Neuronal stem cell (in vitro differentiated cells): ENCODE data around the gene PSMB2.

Experiments used
- DNase-seq: peaks from one replicate; pipeline ENCODE4 v3.0.0-alpha.2; 2013; ENCODE audit warnings: low spot score
- H2AFZ ChIP-seq: one replicate; pipeline ENCODE4 v1.6.1; 2013; ENCODE audit warnings: mild to moderate bottlenecking, low read length, inconsistent platforms
- H2AK5ac ChIP-seq: 2 replicates; pipeline ENCODE4 v1.6.1; 2013; ENCODE audit warnings: low read depth, mild to moderate bottlenecking, inconsistent platforms, low read length, moderate library complexity, mixed read lengths
- H2BK120ac ChIP-seq: 2 replicates; pipeline ENCODE4 v1.6.1; 2013; ENCODE audit warnings: low read depth, mild to moderate bottlenecking, inconsistent platforms, low read length, moderate library complexity, mixed read lengths
- H2BK12ac ChIP-seq: one replicate; pipeline ENCODE4 v1.6.1; 2013; ENCODE audit warnings: low read length, inconsistent platforms
- H2BK15ac ChIP-seq: 2 replicates; pipeline ENCODE4 v1.6.1; 2013; ENCODE audit warnings: mild to moderate bottlenecking, low read length, inconsistent platforms, mixed read lengths
- H2BK5ac ChIP-seq: one replicate; pipeline ENCODE4 v1.6.1; 2013; ENCODE audit warnings: inconsistent platforms, mild to moderate bottlenecking, low read length, moderate library complexity
- H3K14ac ChIP-seq: one replicate; pipeline ENCODE4 v1.6.1; 2013; ENCODE audit warnings: low read length, inconsistent platforms
- H3K18ac ChIP-seq: 2 replicates; pipeline ENCODE4 v1.6.1; 2013; ENCODE audit warnings: low read length, inconsistent platforms
- H3K23ac ChIP-seq: 2 replicates; pipeline ENCODE4 v1.6.1; 2013; ENCODE audit warnings: low read depth, mild to moderate bottlenecking, mixed read lengths, low read length, inconsistent platforms; ENCODE audit not compliant: poor library complexity
- H3K27ac ChIP-seq: replicated peaks from 3 replicates; pipeline ENCODE4 v1.5.1; 2013; ENCODE audit warnings: low read length, inconsistent platforms
- H3K27me3 ChIP-seq, 3 experiments: 2 replicates each; pipeline ENCODE4 v1.6.1; 2013; ENCODE audit warnings: low read length in 3 of 3, mild to moderate bottlenecking in 2 of 3, inconsistent platforms in 1 of 3, low read depth in 1 of 3, mixed read lengths in 1 of 3, moderate library complexity in 1 of 3; ENCODE audit not compliant: control insufficient read depth in 3 of 3, insufficient read depth in 3 of 3
- H3K36me3 ChIP-seq, 2 donors: replicated peaks in 1 of 2; 2 replicates each; pipeline ENCODE4 v1.6.1; 2013; ENCODE audit warnings: low read length in 2 of 2; ENCODE audit not compliant: control insufficient read depth in 2 of 2, insufficient read depth in 2 of 2
- H3K4ac ChIP-seq: 2 replicates; pipeline ENCODE4 v1.6.1; 2013; ENCODE audit warnings: inconsistent platforms, mild to moderate bottlenecking, low read length, moderate library complexity
- H3K4me1 ChIP-seq, 2 donors: 1 replicate in 1 of 2; 2 replicates in 1 of 2; pipeline ENCODE4 v1.6.1; 2013; ENCODE audit warnings: low read length in 2 of 2, low read depth in 1 of 2; ENCODE audit not compliant: control insufficient read depth in 2 of 2, insufficient read depth in 1 of 2
- H3K4me2 ChIP-seq: one replicate; pipeline ENCODE4 v1.6.1; 2013; ENCODE audit warnings: mild to moderate bottlenecking, low read length, inconsistent platforms; ENCODE audit not compliant: insufficient read depth, poor library complexity, severe bottlenecking
- H3K4me3 ChIP-seq, 2 donors: 2 replicates each; pipeline ENCODE4 v1.5.1; 2013; ENCODE audit warnings: low read length in 2 of 2, mild to moderate bottlenecking in 2 of 2, inconsistent platforms in 1 of 2, moderate library complexity in 1 of 2
- H3K79me1 ChIP-seq: one replicate; pipeline ENCODE4 v1.6.1; 2013; ENCODE audit warnings: low read depth, mild to moderate bottlenecking, inconsistent platforms, low read length, moderate library complexity
- H3K9ac ChIP-seq: one replicate; pipeline ENCODE4 v1.6.1; 2013; ENCODE audit warnings: mild to moderate bottlenecking, low read depth, low read length, inconsistent platforms; ENCODE audit not compliant: poor library complexity
- H3K9me3 ChIP-seq, 2 donors: replicated peaks in 1 of 2; 2 replicates each; pipeline versions ENCODE3 to v1.6.1; 2013; ENCODE audit warnings: low read length in 2 of 2, mild to moderate bottlenecking in 2 of 2, inconsistent platforms in 1 of 2, low read depth in 1 of 2, mixed read lengths in 1 of 2, moderate library complexity in 1 of 2; ENCODE audit not compliant: control insufficient read depth in 2 of 2, insufficient read depth in 1 of 2
- H4K8ac ChIP-seq: one replicate; pipeline ENCODE4 v1.6.1; 2013; ENCODE audit warnings: low read depth, mild to moderate bottlenecking, inconsistent platforms, low read length, moderate library complexity
- H4K91ac ChIP-seq: one replicate; pipeline ENCODE4 v1.6.1; 2013; ENCODE audit warnings: low read length, low read depth, mild to moderate bottlenecking, inconsistent platforms; ENCODE audit not compliant: poor library complexity
- WGBS, 2 donors: extraction: QIAGEN DNeasy Blood & Tissue Kit; methylation state at CpG; one replicate each; pipeline ENCODE4 v1.1.7; 2013; ENCODE audit warnings: missing lambda C conversion rate in 2 of 2, mixed read lengths in 1 of 2; ENCODE audit not compliant: insufficient read length in 2 of 2, insufficient replicate concordance in 1 of 2; ENCODE audit errors: extremely low coverage in 2 of 2; 5-methylcytosine and 5-hydroxymethylcytosine counted together

The PSMB2 gene

GRCh38 chr1:35629051-35629450, 12.3 kb downstream of the PSMB2 start:
- Histone ChIP-seq H3K4me3 (no peak overlapping the region), H2AFZ (no peak overlapping the region), H3K4me1 (no peaks in the 10 kb centered on the region), H3K14ac (no peak overlapping the region), H4K91ac (no peak overlapping the region), H3K23ac (no peak overlapping the region), H3K9ac (no peak overlapping the region), H3K4me2 (no peak overlapping the region), H3K27me3 (no peaks in the 10 kb centered on the region), H3K27ac (no peak overlapping the region), H3K36me3 (peaks cover 17 to 91% of the 10 kb centered on the region in 2 donors), H2BK12ac (no peak overlapping the region), H3K79me1 (no peaks in the 10 kb centered on the region), H2BK120ac (no peak overlapping the region), H2AK5ac (no peak overlapping the region), H3K4ac (no peak overlapping the region), H3K9me3 (no peaks in the 10 kb centered on the region), H2BK15ac (no peak overlapping the region), H4K8ac (no peak overlapping the region), H3K18ac (no peak overlapping the region), H2BK5ac (no peak overlapping the region)
- WGBS, 2 donors = no CpG with 5 or more reads among the region's 2 CpGs
- no peak for DNase-seq

DNA sequence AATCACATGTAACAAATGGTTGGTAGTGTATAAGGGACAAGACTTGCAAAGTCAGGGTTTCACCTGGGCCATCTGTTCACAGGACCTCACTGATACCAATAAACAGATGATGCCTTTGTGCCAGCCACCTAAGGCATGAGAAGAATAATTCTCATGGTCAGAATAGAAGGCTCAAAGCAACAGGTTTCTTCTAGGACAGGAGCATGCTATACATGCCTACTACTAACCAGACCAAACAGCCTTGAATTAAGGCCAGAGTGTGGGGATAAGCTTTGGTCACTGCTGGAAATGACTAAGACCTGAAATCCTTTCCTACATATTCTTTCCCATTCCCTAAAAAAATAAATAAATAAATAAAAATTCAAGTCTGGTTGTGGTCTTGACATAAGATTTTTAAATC, 17.5 kb downstream of the PSMB2 start:
- Histone ChIP-seq H2BK15ac (no peak overlapping the region), H4K91ac (no peak overlapping the region), H4K8ac (no peak overlapping the region), H3K4me1 (no peaks in the 10 kb centered on the region), H3K4me3 (no peak overlapping the region), H3K9me3 (peaks cover 0 to 2% of the 10 kb centered on the region in 2 donors), H3K14ac (no peak overlapping the region), H3K23ac (no peak overlapping the region), H3K27ac (no peak overlapping the region), H2BK12ac (no peak overlapping the region), H2BK120ac (no peak overlapping the region), H3K4ac (no peak overlapping the region), H3K36me3 (peaks cover 10 to 84% of the 10 kb centered on the region in 2 donors), H3K4me2 (no peak overlapping the region), H2AK5ac (no peak overlapping the region), H2BK5ac (no peak overlapping the region), H3K18ac (no peak overlapping the region), H3K27me3 (no peaks in the 10 kb centered on the region), H3K79me1 (no peaks in the 10 kb centered on the region), H3K9ac (no peak overlapping the region), H2AFZ (no peak overlapping the region)
- no peak for DNase-seq

GRCh38 chr1:35622510-35623178, 18.7 kb downstream of the PSMB2 start:
- Histone ChIP-seq H4K91ac (no peak overlapping the region), H2AFZ (no peak overlapping the region), H3K23ac (no peak overlapping the region), H3K27me3 (no peaks in the 10 kb centered on the region), H3K79me1 (no peaks in the 10 kb centered on the region), H2BK5ac (no peak overlapping the region), H2BK120ac (no peak overlapping the region), H2AK5ac (no peak overlapping the region), H4K8ac (no peak overlapping the region), H3K4me1 (no peaks in the 10 kb centered on the region), H3K4me3 (no peak overlapping the region), H3K9me3 (peaks cover 0 to 2% of the 10 kb centered on the region in 2 donors), H3K9ac (no peak overlapping the region), H2BK12ac (no peak overlapping the region), H3K36me3 (peaks cover 10 to 85% of the 10 kb centered on the region in 2 donors), H3K4me2 (no peak overlapping the region), H3K14ac (no peak overlapping the region), H3K27ac (no peak overlapping the region), H3K4ac (no peak overlapping the region), H3K18ac (no peak overlapping the region), H2BK15ac (no peak overlapping the region)
- WGBS, 2 donors = no CpG with 5 or more reads among the region's 4 CpGs
- no peak for DNase-seq

DNA sequence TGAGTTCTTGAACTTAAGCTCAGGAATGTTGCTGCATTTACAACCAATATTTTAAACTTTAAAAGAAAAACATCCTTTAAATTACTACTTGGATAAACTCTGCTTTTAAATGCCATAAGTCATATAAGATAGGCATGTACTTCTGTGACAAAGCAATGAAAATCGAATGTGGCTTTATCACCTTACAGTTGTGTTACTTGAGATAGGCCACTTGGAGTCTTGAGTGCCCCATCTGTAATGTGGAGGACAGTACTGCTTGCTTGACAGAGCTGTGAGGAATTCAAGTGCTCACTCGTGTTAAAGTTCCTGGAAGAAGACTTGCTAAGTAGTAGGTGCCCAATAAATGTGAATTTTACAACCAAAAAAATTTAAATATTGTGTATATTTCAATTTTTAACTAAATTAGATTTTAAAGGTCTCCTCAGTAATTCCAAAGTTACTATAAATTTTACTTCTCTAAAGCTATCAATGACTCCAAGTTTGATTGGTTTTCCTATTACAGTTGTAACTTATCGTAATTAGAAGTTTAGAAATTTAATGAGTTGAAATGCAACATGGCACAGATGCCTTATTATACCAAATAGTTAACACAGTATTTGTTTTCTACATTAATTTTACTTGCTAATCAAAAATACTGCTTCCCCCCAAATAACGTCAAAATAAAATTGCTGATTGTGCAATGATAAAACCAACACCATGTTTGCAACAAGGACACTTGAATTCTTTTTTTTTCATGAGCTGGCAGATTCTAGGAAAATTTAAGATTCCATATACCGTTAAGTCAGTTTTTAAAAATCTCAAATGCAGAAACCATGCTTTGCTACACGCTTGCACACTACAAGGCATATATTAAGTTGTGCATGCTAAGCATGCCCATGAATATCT, 21.8 kb downstream of the PSMB2 start:
- DNase-seq = no peak
- Histone ChIP-seq H2BK12ac (no peak overlapping the region), H3K79me1 (no peaks in the 10 kb centered on the region), H3K4me1 (no peaks in the 10 kb centered on the region), H3K27ac (no peak overlapping the region), H3K4ac (no peak overlapping the region), H3K23ac (no peak overlapping the region), H4K8ac (no peak overlapping the region), H3K27me3 (no peaks in the 10 kb centered on the region), H3K18ac (no peak overlapping the region), H2BK15ac (no peak overlapping the region), H2AFZ (no peak overlapping the region), H3K36me3 (peaks cover 14 to 91% of the 10 kb centered on the region in 2 donors), H2BK120ac (no peak overlapping the region), H3K9ac (no peak overlapping the region), H3K9me3 (peaks cover 0 to 2% of the 10 kb centered on the region in 2 donors), H2BK5ac (no peak overlapping the region), H3K4me2 (no peak overlapping the region), H2AK5ac (no peak overlapping the region), H3K4me3 (no peak overlapping the region), H4K91ac (no peak overlapping the region), H3K14ac (no peak overlapping the region)
- no CpG with 5 or more reads among the region's 6 CpGs for WGBS, 2 donors
